DMS153 (cell line): Measurements from ENCODE around the gene B3GALT6.

ENCODE experiments used
- DNase-seq: peaks from one replicate; lab custom pipeline; 2025; lab: John Stamatoyannopoulos, UW

Gene B3GALT6

GRCh38 chr1:1232796-1233566 is 944 bp downstream of the B3GALT6 start:
- DNase-seq = no peak

- no peak for DNase-seq
Observed at GRCh38 chr1:1233567-1233892, 1.5 kb downstream of the B3GALT6 start.

DNA sequence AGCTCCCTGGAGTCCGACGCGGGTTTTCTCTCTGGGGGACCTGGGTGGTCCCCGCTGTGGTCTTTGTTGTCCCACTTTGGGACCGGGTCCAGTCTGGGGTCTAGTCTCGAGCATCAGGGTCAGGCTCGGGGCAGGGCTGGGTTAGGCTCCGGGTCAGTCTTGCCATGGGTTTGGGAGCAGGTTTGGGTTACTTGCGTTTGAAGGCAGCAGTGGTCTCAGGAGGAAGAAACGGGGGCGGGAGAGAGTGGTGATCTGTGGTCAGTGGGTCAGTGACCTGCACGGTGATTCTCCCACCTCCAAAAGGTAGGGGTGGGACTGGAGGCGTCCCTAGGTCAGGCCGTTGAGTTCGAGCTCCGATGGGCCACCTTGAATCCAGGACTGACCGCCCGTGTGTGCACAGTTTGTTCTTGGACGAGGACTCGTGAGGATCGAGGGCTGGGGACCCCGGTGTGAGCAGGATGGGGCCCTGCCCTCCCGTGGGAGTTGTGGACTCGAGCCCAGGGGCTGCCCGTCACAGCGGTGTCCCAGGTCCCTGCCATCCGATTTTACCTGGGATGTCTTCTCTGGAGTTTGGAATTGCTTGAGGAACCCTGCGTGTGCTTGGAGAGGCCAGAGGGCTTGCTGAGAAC is 2.3 kb downstream of the B3GALT6 start:
- DNase-seq = no peak

- no peak for DNase-seq
Observed at GRCh38 chr1:1235016-1235744, 3.1 kb downstream of the B3GALT6 start.

DNA sequence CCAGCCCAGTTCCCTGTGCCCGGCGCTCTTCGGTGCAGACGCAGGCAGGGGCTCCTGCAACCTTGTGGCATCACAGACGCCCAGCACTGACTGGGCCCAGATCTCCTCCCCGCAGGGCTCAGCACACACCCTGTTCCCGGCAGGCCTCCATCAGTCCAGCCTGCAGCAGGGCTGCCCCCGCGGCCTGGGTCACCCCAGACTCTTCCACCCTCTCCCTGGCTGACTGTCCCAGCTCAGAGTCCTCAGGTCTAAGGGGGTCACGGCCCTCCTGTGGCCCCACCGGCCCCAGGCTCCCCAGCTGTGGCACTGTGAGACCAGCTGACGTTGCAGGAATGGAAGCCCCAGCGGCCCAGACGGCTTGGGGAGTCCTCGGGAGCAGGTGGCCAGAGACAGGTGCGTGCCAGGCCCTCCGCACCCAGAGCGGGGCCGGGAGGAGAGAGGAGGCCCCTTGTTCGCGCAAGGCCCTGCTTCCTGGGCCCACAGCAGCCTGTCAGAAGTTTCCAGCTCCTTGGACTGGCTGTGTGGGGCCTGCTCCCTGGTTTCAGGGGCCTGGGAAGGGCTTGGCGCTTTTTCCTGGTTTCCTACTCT is 4.2 kb downstream of the B3GALT6 start:
- DNase-seq = no peak

- DNase-seq = no peak
Observed at GRCh38 chr1:1236945-1237873, 5.2 kb downstream of the B3GALT6 start.

- DNase-seq = no peak
Observed at GRCh38 chr1:1237874-1238701, 6.1 kb downstream of the B3GALT6 start.

GRCh38 chr1:1238702-1239178 is 6.7 kb downstream of the B3GALT6 start:
- no peak for DNase-seq

DNA sequence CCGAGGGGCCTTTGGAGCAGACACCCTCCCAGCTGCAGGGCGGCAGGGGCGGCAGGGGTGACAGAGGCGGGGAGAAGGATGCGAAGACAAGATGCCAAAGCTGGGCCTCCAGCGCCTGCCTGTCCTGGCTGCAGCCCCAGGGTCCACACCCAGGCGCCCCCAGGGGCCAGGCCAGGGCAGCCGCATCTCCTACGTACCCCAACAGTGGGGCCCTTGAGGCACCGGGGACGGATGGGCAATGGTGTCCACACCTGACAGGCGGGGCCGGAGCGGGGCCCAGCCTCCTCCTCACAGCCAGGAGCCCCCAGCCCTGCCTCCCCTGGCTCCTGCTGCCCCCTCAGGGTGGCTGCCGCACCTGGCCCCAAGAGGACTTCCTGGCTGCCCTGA is 7.2 kb downstream of the B3GALT6 start:
- DNase-seq = no peak

GRCh38 chr1:1239614-1240347 is 7.7 kb downstream of the B3GALT6 start:
- no peak for DNase-seq

- no peak for DNase-seq
Observed at GRCh38 chr1:1240348-1240732, 8.3 kb downstream of the B3GALT6 start.

DNA sequence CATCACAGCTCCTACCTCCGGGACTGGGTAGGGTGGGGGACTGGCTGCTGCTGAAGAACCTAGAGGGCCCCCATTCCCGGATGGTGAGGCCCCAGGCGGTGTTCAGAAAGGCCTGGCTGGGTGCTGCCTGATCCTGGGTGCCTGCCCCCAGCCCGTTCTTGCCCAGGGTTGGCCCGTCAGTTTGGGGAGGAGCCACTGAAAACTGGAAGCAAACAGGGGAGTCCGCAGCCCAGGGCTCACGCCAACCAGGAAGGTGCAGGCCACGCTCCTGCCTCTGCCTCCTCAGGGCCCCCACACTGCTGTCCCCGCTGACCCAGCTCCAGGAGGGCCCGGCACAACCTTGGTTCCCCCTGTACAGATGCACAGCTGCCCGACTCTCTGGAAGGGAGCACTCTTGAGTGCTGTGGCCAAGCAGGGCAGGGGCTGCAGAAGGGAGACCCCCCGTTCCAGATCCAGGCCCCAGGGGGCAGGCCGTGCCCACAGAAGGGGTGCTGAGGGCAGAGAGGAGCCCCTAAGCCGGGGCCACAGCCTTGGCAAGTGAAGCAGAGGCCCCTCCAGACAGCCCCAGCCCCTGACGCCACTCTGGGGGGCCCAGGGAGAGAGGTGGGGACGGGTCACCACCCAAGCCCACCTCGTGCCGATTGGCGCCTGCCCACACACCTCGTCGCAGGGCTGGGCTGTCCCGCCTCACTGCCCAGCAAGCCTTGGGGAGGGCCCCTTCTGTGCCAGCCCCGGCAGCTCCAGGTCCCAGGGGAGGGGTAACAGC is 9.0 kb downstream of the B3GALT6 start:
- DNase-seq = no peak

DNA sequence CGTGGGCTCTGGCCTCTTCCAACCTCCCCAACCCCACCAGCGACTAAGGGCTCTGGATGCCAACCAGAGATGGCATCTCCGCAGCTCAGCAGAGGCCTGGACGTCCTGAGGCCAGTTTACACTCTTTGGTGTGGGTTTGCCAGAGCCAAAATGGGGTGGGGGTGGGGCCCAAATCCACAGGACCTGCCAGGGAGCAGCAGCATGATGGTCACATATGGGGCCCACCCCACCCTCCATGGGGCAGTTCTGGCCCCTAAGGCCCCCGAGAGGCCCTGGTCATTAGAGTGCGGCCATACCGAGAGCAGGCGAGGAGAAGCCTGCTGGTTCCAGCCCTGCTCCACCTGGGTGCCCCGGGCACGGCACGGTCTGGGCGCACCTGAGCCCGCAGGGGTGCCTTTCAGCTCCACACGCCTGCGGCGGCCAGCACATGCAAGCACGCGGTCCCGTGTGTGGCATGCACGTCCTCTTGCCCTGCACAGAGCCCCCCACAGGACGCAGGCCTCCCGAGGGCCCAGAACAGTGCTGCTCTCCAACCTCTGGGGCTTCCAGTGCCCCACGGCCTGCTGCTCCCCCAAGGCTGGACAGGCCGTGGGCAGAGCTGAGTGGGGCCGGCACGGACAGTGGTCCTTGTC is 9.7 kb downstream of the B3GALT6 start:
- no peak for DNase-seq

DNA sequence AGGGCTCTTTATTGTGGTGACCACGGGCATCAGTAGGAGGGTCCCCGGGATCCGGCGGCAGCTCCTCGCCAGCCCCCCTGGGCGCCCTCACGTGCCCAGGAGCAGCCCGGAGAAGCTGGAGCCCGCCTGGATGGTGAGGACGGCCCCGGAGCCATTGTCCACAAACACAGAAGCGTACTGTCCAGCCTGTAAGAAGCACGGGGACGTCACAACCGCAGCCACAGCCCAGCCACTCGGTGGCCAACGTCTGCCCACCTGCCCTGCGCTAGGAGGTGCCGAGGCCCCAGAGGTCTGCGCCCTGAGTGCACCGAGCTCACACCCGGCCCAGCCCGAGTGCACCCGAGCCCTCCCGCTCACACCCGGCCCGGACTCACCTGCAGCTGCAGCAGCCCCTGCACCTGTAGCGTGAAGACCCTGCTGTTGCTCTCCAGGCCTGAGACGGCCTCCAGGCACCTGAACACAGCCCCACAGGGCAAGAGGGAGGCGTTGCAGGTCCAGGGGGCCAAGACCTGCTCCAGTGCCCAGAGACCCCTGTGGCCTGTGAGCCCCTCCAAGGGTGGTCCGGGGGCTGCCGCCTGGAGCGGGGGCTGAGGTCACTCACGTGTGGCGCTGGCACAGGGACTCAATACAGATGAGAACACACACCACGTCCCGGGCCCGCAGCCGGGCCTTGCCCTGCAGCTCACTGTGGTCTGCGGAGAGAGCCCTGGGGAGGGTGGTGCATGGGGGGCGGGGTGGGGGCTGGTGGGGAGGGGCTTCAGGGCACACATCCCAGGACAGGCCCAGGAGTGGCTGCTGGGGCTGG is 10.6 kb downstream of the B3GALT6 start:
- no peak for DNase-seq

- DNase-seq = no peak
Observed at GRCh38 chr1:1243266-1243660, 11.2 kb downstream of the B3GALT6 start.

- DNase-seq = no peak
Observed at GRCh38 chr1:1243807-1244191, 11.8 kb downstream of the B3GALT6 start.

DNA sequence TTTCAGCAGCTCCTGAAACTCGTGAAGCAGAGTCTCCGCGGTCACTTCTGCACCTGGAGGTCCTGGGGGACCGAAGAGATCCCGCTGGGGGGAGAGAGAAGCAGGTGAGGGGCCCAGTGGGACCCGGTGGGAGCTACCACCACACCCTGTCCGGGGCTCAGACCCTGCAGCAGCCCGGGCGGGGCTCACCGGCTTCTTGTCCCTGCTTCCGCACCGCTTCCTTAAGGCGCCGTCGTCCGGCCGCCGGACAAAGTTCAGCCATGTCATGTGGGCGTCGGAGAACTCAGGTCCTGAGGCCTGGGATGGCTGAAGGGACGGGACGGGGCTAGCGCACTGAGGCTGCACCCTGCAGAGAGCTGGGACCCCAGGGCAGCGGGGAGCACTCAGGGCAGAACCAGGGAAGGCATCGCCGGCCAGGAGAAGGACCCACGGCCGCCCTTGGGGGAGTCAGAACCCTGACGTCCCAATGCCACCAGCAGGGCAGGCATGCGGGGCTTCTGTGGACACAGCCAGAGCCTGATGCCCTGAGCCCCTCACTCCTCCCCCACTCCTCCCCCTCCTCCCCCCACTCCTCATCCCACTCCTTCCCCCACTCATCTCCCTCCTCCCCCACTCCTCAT is 12.3 kb downstream of the B3GALT6 start:
- DNase-seq = no peak
